ENCODE data around the gene PTPRO.

PTPRO gene

GRCh38 chr12:15435597-15435996, 113.3 kb downstream of the PTPRO start:
- H3K4me3 ChIP-seq (ENCODE audit: low read length): no peak overlapping the region
- DNase-seq (ENCODE audit: low read depth): no peak
- no peak for TF ChIP-seq CTCF (conservative IDR thresholded peaks at IDR 0.05; ENCODE audit: low read depth, low read length)

- no peak for TF ChIP-seq CTCF (conservative IDR thresholded peaks at IDR 0.05; ENCODE audit: low read depth, low read length)
- no peak for DNase-seq (ENCODE audit: low read depth)
- H3K4me3 ChIP-seq (ENCODE audit: low read length): no peak overlapping the region
Observed at GRCh38 chr12:15439459-15439858, 117.2 kb downstream of the PTPRO start.

- H3K4me3 ChIP-seq (ENCODE audit: low read length): no peak overlapping the region
- DNase-seq (ENCODE audit: low read depth): no peak
- TF ChIP-seq CTCF (conservative IDR thresholded peaks at IDR 0.05; ENCODE audit: low read depth, low read length): no peak
Observed at GRCh38 chr12:15443050-15443449, 120.7 kb downstream of the PTPRO start.

GRCh38 chr12:15443611-15444010, 121.3 kb downstream of the PTPRO start:
- DNase-seq (ENCODE audit: low read depth): no peak
- no peak for TF ChIP-seq CTCF (conservative IDR thresholded peaks at IDR 0.05; ENCODE audit: low read depth, low read length)
- H3K4me3 ChIP-seq (ENCODE audit: low read length): no peak overlapping the region

GRCh38 chr12:15444523-15444922, 122.2 kb downstream of the PTPRO start:
- no peak for TF ChIP-seq CTCF (conservative IDR thresholded peaks at IDR 0.05; ENCODE audit: low read depth, low read length)
- no peak overlapping the region for H3K4me3 ChIP-seq (ENCODE audit: low read length)
- DNase-seq (ENCODE audit: low read depth): no peak

GRCh38 chr12:15446807-15447206, 124.5 kb downstream of the PTPRO start:
- DNase-seq (ENCODE audit: low read depth): no peak
- H3K4me3 ChIP-seq (ENCODE audit: low read length): no peak overlapping the region
- TF ChIP-seq CTCF (conservative IDR thresholded peaks at IDR 0.05; ENCODE audit: low read depth, low read length): no peak

- DNase-seq (ENCODE audit: low read depth): no peak
- no peak overlapping the region for H3K4me3 ChIP-seq (ENCODE audit: low read length)
- TF ChIP-seq CTCF (conservative IDR thresholded peaks at IDR 0.05; ENCODE audit: low read depth, low read length): no peak
Observed at GRCh38 chr12:15453613-15454012, 131.3 kb downstream of the PTPRO start.

All from retinal pigment epithelial cell (primary cell).